Neural cell (in vitro differentiated cells): ENCODE measurements around the gene COMMD9.

Experiments used
- EP300 ChIP-seq: fragments of 450-650 bp; conservative IDR thresholded peaks from 2 replicates; pipeline ENCODE4 v1.6.1; 2014; ENCODE audit warnings: antibody characterized with exemption, mild to moderate bottlenecking, moderate library complexity; ENCODE audit not compliant: poor library complexity, severe bottlenecking
- EZH2 ChIP-seq: fragments of 200-600, 300-800 bp; shearing (Covaris generic), sonication (generic); IDR thresholded peaks from 2 replicates; pipeline ENCODE4 v1.6.1; 2014; ENCODE audit warnings: antibody characterized with exemption, low read length, borderline replicate concordance, mild to moderate bottlenecking; ENCODE audit not compliant: insufficient read depth, poor library complexity, severe bottlenecking
- RAD21 ChIP-seq: fragments of 450-650 bp; conservative IDR thresholded peaks from 2 replicates; pipeline ENCODE4 v1.6.1; 2014; ENCODE audit warnings: antibody characterized with exemption, mild to moderate bottlenecking, moderate library complexity
- TAF1 ChIP-seq: IDR thresholded peaks from 2 replicates; pipeline ENCODE4 v1.6.1; 2012; ENCODE audit warnings: low read depth
- TF ChIP-seq, protein P1 (sequence below): fragments of 450-650 bp; IDR thresholded peaks from 2 replicates; pipeline ENCODE4 v1.5.1; 2014; ENCODE audit warnings: antibody characterized with exemption, mild to moderate bottlenecking, moderate library complexity; ENCODE audit not compliant: poor library complexity, severe bottlenecking
- TF ChIP-seq, protein P2 (sequence below): IDR thresholded peaks from 2 replicates; pipeline ENCODE4 v1.6.1; 2012; ENCODE audit warnings: borderline replicate concordance

DNA sequence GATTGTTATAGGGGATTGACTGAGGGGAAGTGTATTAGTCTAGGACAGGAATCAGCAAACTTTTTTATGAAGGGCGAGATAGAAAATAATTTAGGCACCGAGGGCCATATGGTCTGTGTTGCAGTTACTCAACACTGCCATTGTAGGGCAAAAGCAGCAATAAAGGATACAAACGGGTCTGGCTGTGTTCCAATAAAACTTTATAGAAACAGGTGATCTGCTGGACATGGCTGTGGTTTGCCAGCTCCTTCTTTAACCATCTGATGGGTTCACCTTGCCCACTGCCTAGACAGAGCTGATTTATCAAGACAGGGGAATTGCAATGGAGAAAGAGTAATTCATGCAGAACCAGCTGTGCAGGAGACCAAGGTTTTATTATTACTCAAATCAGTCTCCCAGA lies 26.8 kb upstream of the COMMD9 start:
- TF ChIP-seq, protein P1, sequence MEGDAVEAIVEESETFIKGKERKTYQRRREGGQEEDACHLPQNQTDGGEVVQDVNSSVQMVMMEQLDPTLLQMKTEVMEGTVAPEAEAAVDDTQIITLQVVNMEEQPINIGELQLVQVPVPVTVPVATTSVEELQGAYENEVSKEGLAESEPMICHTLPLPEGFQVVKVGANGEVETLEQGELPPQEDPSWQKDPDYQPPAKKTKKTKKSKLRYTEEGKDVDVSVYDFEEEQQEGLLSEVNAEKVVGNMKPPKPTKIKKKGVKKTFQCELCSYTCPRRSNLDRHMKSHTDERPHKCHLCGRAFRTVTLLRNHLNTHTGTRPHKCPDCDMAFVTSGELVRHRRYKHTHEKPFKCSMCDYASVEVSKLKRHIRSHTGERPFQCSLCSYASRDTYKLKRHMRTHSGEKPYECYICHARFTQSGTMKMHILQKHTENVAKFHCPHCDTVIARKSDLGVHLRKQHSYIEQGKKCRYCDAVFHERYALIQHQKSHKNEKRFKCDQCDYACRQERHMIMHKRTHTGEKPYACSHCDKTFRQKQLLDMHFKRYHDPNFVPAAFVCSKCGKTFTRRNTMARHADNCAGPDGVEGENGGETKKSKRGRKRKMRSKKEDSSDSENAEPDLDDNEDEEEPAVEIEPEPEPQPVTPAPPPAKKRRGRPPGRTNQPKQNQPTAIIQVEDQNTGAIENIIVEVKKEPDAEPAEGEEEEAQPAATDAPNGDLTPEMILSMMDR, result no peak
- TF ChIP-seq EZH2 (no peak), EP300 (no peak), RAD21 (no peak), TAF1 (no peak)
- TF ChIP-seq, protein P2, sequence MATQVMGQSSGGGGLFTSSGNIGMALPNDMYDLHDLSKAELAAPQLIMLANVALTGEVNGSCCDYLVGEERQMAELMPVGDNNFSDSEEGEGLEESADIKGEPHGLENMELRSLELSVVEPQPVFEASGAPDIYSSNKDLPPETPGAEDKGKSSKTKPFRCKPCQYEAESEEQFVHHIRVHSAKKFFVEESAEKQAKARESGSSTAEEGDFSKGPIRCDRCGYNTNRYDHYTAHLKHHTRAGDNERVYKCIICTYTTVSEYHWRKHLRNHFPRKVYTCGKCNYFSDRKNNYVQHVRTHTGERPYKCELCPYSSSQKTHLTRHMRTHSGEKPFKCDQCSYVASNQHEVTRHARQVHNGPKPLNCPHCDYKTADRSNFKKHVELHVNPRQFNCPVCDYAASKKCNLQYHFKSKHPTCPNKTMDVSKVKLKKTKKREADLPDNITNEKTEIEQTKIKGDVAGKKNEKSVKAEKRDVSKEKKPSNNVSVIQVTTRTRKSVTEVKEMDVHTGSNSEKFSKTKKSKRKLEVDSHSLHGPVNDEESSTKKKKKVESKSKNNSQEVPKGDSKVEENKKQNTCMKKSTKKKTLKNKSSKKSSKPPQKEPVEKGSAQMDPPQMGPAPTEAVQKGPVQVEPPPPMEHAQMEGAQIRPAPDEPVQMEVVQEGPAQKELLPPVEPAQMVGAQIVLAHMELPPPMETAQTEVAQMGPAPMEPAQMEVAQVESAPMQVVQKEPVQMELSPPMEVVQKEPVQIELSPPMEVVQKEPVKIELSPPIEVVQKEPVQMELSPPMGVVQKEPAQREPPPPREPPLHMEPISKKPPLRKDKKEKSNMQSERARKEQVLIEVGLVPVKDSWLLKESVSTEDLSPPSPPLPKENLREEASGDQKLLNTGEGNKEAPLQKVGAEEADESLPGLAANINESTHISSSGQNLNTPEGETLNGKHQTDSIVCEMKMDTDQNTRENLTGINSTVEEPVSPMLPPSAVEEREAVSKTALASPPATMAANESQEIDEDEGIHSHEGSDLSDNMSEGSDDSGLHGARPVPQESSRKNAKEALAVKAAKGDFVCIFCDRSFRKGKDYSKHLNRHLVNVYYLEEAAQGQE, result no peak
